Measurements from ENCODE around the gene CFAP74. TPM values are rescaled to one million over a fixed set of nuclear protein-coding genes. Genes with fewer than 3 reads are reported as not detected.

Gene CFAP74
- total and polyA plus RNA-seq, 2 experiments from 2014 or later: not detected

- no peaks in the 10 kb centered on the region for H3K9me2 ChIP-seq (replicated peaks; ENCODE audit: insufficient read depth)
- TF ChIP-seq CTCF (IDR thresholded peaks at IDR 0.05; ENCODE audit: poor library complexity): no peak
- TF ChIP-seq EZH2phosphoT487 (IDR thresholded peaks at IDR 0.05; ENCODE audit: low read depth, severe bottlenecking, unreplicated experiment): no peak
- TF ChIP-seq EZH2 (IDR thresholded peaks at IDR 0.05; ENCODE audit: borderline replicate concordance): no peak
- 94% methylated on average over 2 of the region's 2 CpGs for WGBS (ENCODE audit: low lambda C conversion rate, missing lambda C conversion rate)
- H3K27ac ChIP-seq: peak overlapping the region; percentile 55
- no peaks in the 10 kb centered on the region for H3K27me3 ChIP-seq
- H3K9me3 ChIP-seq (ENCODE audit: low read depth): no peaks in the 10 kb centered on the region
- DNase-seq (ENCODE audit: low spot score): no peak
- H4K20me1 ChIP-seq (ENCODE audit: insufficient read depth, poor library complexity, severe bottlenecking): peaks cover 10% of the 10 kb centered on the region
- no peak overlapping the region for H3K4me3 ChIP-seq
- no peaks in the 10 kb centered on the region for H3K36me3 ChIP-seq (replicated peaks; ENCODE audit: insufficient read depth, low read depth)
- H3K4me1 ChIP-seq (ENCODE audit: insufficient read depth): peaks cover 32% of the 10 kb centered on the region
- peak overlapping the region; percentile 30 for H3K4me2 ChIP-seq
- H3K79me2 ChIP-seq: peaks cover 31% of the 10 kb centered on the region
- no peak overlapping the region for H2AFZ ChIP-seq
These were observed 109.6 kb downstream of the CFAP74 start for GRCh38 chr1:1893997-1894353.

GRCh38 chr1:1893291-1893985 is 110.1 kb downstream of the CFAP74 start:
- Histone ChIP-seq H4K20me1 (ENCODE audit: insufficient read depth, poor library complexity, severe bottlenecking) (peaks cover 16% of the 10 kb centered on the region), H3K36me3 (replicated peaks; ENCODE audit: insufficient read depth, low read depth) (no peaks in the 10 kb centered on the region), H3K4me2 (peak overlapping the region; percentile 30), H3K9me3 (ENCODE audit: low read depth) (no peaks in the 10 kb centered on the region), H3K27me3 (no peaks in the 10 kb centered on the region), H3K4me3 (no peak overlapping the region), H3K4me1 (ENCODE audit: insufficient read depth) (peaks cover 37% of the 10 kb centered on the region), H3K9me2 (replicated peaks; ENCODE audit: insufficient read depth) (no peaks in the 10 kb centered on the region), H3K27ac (peak overlapping the region; percentile 55), H2AFZ (no peak overlapping the region), H3K79me2 (peaks cover 36% of the 10 kb centered on the region)
- 97% methylated on average over 17 of the region's 19 CpGs for WGBS (ENCODE audit: low lambda C conversion rate, missing lambda C conversion rate)
- no peak for DNase-seq (ENCODE audit: low spot score)
- no peak for TF ChIP-seq EZH2phosphoT487 (IDR thresholded peaks at IDR 0.05; ENCODE audit: low read depth, severe bottlenecking, unreplicated experiment)
- TF ChIP-seq CTCF (IDR thresholded peaks at IDR 0.05; ENCODE audit: poor library complexity): no peak
- no peak for TF ChIP-seq EZH2 (IDR thresholded peaks at IDR 0.05; ENCODE audit: borderline replicate concordance)

GRCh38 chr1:1892763-1893120 is 110.8 kb downstream of the CFAP74 start:
- Histone ChIP-seq H3K79me2 (peaks cover 43% of the 10 kb centered on the region), H3K9me3 (ENCODE audit: low read depth) (no peaks in the 10 kb centered on the region), H3K4me1 (ENCODE audit: insufficient read depth) (peaks cover 44% of the 10 kb centered on the region), H3K27ac (no peak overlapping the region), H4K20me1 (ENCODE audit: insufficient read depth, poor library complexity, severe bottlenecking) (peaks cover 23% of the 10 kb centered on the region), H3K4me2 (peak overlapping the region; percentile 96), H3K36me3 (replicated peaks; ENCODE audit: insufficient read depth, low read depth) (no peaks in the 10 kb centered on the region), H3K9me2 (replicated peaks; ENCODE audit: insufficient read depth) (no peaks in the 10 kb centered on the region), H3K27me3 (no peaks in the 10 kb centered on the region), H2AFZ (no peak overlapping the region), H3K4me3 (no peak overlapping the region)
- DNase-seq (ENCODE audit: low spot score): no peak
- 85% methylated on average over 7 of the region's 7 CpGs for WGBS (ENCODE audit: low lambda C conversion rate, missing lambda C conversion rate)
- TF ChIP-seq EZH2 (IDR thresholded peaks at IDR 0.05; ENCODE audit: borderline replicate concordance) (no peak), EZH2phosphoT487 (IDR thresholded peaks at IDR 0.05; ENCODE audit: low read depth, severe bottlenecking, unreplicated experiment) (no peak), CTCF (IDR thresholded peaks at IDR 0.05; ENCODE audit: poor library complexity) (no peak)
